NCI-H2029 treated with DMSO at 0.1 percent for 48 hours (cell line): Measurements from ENCODE around the gene DCHS1.

Experiments
- DNase-seq: peaks from one replicate; lab custom pipeline; 2025; lab: John Stamatoyannopoulos, UW

DCHS1 gene

GRCh38 chr11:6627762-6628241 is 27.8 kb downstream of the DCHS1 start:
- no peak for DNase-seq

DNA sequence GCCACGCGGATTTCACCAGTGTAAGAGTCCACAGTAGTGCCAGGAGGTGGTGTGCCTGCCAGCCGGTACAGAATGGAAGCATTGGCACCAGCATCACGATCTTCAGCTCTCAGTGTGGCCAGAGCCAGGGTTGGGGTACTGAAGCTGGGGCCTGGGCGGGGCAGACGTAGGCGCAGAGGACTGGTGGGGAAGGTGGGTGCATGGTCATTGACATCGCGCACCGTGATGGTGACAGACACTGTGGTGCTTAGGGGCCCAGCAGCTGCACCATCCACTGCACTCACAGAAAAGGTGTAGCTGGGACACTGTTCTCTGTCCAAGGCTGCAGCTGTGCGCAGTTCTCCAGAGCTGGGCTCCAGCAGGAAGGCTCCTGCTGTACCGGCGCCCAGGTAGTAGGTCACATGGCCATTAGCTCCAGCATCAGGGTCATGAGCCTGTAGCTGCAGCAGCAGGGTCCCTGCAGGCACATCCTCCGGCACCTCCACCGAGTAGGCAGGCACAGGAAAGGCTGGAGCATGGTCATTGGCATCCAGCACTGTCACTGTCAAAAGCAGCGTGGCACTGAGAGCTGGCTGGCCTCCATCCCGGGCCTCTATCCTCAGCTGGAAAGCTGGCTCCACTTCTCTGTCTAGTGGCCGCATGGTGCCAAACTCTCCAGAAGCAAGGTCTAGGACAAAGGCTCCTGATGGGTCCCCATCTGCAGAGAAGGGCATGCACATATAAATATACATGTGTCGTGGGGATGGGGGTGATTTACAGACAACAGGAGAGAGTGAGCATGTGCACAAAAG is 28.4 kb downstream of the DCHS1 start:
- no peak for DNase-seq

- no peak for DNase-seq
These were observed 29.7 kb downstream of the DCHS1 start for GRCh38 chr11:6625832-6626420.

DNA sequence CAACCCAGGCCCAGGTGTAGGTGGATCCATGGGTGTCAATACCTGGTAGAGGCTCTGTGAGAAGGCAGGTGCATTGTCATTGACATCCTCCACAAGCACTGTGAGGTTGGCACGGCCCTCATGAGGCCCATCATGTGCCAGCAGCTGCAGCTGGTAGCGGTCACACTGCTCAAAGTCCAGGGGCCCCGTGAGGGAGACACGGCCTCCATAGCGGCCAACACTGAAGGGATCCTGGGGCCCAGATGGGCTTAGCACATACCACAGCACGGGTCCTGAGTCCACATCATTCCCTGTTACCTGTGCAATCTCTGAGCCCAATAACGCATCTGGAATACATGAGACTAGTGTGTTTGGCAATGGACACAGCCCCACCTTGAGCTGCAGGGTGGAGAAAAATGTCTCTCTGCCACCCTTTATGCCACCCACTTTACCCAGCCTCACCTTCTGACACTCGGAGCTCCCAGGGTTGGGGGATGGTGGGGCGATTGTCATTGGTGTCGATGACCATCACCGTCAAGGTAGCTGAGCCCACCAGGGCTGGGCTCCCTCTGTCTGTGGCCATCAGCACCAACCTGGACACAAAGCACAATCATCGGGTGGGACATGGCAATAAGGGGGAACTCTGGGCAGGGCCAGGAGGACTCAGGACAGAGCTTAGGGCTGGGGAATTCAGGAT is 30.3 kb downstream of the DCHS1 start:
- DNase-seq: no peak

GRCh38 chr11:6623391-6624363 is 31.9 kb downstream of the DCHS1 start:
- no peak for DNase-seq

DNA sequence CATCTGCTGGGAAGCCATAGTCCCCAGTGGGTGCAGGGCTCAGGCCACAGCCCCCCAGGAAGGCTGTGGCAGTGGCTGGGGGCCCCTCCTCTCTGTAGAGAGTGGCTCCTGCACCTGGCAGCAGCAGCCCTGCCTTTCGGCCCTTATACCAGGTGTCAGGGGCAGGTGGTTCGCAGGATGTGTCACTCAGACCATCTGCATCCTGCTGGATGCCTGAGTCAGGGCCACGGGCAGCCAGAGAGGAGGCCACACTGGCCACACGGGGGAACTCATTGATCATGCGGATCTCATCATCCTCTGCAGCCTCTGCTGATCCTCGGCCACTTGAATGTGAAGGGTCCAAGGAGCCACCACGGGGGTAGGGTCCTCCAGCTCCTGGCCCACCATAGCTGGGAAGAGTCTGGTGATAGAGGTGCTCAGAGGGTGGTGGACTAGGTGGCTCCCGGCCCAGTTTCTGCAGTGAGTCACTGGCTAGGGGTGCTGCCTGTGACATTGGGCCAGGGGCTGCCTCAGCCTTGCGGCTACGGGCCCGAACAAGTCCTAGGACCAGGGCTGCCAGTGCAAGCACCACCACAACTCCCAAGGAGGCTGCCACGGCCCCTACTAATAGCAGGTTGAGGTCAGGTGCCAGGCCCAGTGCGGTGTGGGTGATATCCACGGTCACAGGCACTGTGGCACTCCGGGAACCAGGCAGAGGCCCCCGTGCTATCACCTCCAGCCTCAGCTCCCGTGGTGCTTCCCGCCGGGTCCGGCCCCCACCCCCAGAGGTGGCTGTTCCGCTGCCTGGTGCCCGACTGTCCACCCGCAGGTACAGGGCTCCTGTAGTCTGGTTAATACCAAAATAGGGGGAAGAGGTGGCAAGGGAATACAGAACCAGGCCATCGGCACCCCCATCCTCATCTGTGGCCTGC is 33.1 kb downstream of the DCHS1 start:
- DNase-seq: no peak

DNA sequence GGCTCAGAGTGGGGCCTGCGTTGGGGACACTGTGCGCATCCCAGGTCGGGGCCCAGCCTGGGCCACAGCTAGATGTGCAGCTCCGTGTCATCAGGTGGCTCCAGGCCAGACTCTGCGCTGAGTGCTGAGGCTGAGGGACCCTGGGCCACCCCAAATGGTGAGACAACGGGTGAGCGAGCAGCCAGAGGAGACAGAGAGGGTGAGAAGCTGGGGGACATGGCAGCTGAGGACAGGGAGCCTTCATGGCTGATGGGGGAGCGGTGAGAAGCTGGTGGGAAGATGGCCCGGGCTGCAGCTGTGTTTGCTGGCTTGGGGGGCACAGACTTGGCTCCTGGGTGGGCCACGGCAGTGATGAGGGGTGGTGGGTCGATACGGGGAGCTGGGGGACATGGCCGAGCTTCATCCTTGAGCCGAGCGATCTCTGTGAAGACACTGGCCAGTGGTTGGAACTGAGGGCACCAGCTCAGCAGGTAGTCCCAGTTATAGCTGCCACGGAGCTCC is 33.8 kb downstream of the DCHS1 start:
- no peak for DNase-seq

DNA sequence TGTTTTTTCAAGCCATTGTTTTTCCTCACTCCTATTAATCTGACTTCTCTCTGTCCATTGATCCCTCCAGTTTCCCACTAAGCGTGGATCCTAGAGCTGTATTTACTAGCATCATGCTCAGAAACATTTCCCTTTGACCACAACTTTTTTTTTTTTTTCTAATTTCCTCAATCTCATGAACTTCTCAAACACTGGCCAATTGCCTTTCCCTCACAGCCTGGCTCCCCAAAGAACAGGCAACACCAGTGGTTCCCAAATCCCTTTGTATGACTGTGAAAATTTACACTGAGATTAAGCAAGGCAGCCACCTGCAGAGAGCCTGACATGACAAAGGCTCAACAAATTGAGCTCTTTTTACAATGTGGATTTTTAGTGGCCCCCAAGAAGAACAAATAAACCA is 35.0 kb downstream of the DCHS1 start:
- DNase-seq: no peak

GRCh38 chr11:6619004-6619745 is 36.4 kb downstream of the DCHS1 start, which contains the start of gene TPP1:
Gene TPP1, minus strand, starts transcription at chr11:6619422. Its CDS starts 22 bp downstream, at chr11:6619400.
- peak; percentile 96 for DNase-seq

- DNase-seq: no peak
These were observed 37.2 kb downstream of the DCHS1 start for GRCh38 chr11:6618117-6619003.

DNA sequence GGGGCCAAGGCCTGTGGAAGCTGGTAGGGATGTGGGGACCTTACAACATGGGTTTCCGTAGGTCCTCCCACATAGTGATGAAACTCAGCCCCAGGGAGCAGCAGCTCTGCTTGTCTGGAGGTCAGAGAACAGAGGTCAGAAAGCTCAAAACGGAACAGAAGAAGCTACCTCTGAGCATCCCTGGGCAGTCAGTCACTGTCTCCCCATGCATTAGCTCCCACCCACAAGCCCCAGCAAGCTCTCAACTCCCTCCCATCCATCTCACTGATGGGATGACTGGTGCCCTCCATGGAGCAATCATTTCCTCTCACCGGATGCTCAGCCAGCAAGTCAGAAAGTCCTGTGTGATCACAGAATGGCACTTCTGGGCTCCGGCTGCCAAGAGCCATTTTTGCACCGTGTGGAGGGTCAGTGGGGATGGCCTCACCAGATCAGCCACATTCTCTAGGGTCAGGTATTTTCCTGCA is 38.3 kb downstream of the DCHS1 start:
- DNase-seq: no peak

DNA sequence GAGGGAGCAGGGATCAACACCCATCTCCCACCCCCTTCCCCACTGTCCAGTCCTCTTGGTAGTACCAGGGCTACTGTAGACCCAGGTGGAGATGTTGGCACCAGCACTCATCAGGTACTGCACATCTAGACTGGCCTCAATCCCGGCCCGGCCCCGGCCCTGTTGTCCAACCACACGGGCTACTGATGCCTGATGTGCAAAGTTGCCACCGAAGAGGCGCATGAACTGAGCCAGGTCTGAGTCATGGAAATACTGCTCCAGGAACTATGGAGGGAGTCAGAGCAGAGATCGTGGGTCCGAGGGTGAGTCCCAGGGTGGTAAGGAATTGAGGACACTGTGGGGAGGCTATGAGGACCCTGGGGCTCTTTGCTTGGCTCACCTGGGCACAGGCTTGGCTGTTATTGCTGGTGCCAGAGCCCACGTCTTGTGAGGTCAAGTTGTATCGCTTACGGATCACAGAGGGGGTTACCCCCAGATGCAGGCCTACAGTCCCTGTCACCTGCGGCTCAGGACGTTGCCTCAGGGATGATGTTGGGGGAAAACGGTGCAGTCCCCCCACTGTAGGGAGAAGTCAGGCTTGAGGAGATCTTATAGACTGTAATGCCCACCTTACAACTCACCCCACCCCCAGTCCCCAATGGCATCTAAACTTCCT is 38.9 kb downstream of the DCHS1 start:
- DNase-seq: no peak

DNA sequence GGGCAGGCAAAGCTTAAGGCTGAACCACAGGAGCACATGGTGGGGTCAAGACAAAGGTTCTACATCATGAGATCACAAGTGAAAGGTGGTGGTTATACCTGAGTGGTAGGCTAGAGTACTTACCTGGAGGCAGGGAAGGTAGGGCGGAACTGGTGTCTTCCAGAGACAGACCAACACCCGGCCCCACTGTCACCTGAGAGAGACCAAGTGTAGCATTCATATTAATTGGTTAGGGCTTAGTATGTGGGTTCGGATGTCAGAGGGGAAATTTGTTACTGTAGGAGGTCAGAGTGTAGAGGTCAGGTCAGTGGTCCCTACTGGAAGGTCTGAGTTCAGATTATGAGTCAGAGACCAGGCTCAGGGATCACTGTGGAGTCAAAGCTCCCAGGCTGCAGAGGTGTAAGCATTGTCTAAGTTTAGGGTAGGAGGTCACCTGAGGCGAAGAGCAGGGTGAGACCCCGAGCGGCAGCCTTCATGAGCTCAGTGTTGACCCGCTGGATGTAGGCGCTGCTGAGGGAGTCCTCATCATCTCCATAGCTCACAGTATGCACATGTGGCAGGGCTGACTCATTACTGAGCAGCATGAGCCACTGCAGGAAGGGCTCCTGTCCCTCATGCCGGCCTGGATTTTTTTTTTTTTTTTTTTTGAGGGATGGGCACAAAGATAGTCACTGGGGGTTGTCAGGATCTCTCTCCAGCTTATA is 39.6 kb downstream of the DCHS1 start:
- no peak for DNase-seq

DNA sequence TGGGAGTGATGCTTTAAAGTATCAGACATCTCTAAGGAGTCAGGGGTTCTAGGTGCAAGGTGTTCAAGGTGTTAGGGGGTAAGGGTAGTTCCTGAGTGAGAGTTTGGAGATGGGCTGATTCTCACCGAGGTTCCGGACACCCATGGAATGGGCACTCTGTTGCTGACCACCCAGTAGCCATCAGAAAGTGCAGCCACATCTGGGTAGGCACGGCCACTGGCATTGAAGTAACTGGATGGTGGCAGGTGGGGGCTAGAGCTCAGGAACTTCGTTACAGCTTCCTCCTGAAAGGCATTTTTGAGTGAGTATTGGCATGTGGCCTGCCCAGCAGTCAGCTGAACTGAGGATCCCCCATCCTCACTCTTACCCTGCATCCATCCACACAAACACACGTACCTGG is 40.6 kb downstream of the DCHS1 start:
- no peak for DNase-seq

DNA sequence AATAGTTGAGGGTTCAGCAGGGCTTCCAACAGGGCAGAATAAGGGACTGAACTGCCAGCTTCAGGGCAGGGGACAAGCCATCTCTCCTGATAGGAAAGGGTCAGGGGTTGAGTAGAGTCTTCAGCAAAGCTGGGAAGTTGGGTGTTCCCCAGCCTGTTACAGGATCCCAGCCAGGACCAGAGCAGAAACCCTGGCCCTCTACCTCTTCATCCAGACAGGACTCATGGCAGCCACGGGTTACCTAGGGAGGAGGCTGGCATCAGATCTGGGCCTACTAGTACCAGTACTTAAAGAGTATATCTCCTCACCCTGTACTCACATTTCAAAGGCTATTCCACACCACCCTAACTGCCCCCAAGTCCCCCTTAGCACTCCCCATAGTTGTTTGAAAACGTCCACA is 41.2 kb downstream of the DCHS1 start:
- DNase-seq: no peak

DNA sequence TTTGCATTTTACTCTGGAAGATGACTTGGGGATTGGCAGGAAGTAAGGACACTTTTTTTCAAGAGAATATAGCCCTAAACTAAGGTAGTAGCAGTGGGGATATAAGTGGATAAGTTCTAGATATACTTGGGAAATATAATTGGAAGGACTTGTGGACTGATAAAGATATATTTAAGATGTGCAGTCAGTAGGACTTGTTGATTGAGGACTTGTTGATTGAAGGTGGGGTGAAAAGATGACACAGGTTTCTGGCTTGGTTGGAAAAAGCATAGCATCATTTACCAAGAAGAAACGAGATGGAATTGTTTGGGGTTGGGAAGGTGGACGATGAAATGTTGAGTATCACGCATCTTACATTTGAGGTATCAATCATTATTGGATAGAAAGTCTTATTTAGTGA is 42.1 kb downstream of the DCHS1 start:
- DNase-seq: no peak

GRCh38 chr11:6612213-6613041 is 43.2 kb downstream of the DCHS1 start, which contains the start of gene TAF10:
Gene TAF10, minus strand, starts transcription at chr11:6612216. Its CDS starts 27 bp downstream, at chr11:6612189.
- peak; percentile 87 for DNase-seq
